IPS-11a (cell line): ENCODE measurements around the gene RPL35.

Experiments
- H3K4me3 ChIP-seq: one replicate; pipeline ENCODE4 v1.5.1; 2013; ENCODE audit warnings: low read depth, low read length, control low read depth

RPL35 gene

DNA sequence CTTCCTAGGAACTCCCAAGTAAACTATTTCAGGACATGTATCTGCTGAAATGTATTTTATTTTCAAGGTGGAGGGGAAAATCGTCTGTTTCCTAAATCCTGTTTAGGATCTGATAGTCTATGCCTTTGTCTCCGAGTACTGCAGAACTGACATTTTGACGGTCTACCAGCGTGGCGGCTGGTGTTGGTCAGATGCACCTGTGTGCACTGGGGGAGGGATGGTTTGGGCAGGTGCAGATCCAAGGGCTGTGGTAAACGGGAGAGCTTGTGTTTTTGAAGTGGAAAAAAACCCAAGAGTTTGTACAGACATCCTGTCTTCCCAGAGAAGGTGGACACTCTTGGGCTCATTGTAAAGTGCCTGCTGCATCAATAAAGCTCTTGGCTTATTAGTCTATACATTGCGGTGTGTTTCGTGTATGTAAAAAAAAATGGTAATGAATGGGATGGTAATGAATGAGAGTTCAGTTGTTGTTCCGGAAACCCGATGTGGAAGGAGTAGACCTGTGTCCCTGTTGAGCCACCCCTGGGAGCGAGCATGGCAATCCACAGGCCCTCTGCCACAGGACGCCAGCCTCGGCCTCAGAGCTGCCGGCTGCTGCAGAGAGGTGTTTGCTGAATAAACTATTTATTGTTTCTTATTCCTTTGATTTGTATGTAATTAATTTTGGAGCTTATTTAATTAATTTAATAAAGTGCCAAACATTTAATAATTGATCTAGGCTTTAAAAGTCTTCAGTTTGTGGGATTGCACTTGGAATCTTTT is 15.4 kb upstream of the RPL35 start:
- no peak overlapping the region for H3K4me3 ChIP-seq

DNA sequence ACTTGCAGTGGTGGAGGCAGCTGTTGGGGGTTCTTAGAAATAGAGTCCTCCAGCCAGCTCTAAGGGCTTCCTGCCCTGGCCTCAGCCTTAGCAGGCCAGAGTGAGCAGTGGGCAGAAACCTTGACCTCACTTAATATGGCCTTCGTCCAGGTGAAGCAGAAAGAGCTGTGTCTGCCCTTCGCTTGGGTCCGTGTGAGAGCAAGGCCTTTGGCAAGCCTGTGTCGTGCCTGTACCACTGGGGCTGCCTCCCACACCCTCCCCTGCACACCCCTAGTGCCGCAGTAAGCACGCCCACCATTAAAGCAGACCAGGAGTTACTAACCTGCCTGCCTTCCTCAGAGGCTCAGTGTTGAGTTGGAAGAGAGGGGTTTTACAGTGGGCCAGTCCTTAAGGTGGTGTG is 13.7 kb upstream of the RPL35 start:
- H3K4me3 ChIP-seq = no peak overlapping the region

DNA sequence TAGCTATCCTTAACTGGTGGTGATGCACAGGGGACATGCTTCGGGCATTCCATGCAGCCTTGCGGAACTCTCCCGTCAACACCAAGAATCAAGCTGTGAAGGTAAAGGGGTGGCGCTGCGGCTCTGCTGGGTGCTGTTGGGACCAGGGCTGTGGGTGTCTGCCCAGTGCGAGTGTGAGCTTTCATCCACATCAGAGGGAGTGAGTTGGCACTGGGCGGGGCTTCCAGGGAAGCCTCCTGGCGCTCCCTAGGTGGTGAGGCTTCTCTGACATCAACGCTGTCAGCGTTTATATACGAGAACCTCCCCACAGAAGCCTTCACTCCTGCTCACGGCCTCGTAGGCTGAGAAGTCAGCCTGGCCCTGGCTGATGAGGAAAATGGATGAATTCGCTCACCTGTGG is 11.9 kb upstream of the RPL35 start:
- no peak overlapping the region for H3K4me3 ChIP-seq

DNA sequence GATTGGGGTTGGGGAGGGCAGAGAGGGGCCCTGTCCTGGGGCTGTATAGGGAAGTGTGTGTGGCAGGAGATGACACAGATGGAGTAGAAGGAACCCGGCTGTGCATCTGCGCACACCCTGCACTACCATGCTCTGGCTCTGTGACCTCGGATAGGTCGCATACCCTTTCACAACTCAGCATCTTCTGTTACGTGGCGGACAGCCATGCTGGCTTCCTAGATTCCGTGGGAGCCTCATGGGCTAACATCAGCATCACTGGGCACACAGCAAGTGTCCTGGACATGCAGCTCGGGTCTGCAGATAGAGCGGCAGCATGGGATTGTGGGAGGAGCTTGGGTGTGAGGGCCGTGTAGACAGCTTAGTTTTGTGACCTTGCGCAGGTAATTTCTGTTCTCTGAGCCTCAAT is 9.4 kb upstream of the RPL35 start:
- no peak overlapping the region for H3K4me3 ChIP-seq

DNA sequence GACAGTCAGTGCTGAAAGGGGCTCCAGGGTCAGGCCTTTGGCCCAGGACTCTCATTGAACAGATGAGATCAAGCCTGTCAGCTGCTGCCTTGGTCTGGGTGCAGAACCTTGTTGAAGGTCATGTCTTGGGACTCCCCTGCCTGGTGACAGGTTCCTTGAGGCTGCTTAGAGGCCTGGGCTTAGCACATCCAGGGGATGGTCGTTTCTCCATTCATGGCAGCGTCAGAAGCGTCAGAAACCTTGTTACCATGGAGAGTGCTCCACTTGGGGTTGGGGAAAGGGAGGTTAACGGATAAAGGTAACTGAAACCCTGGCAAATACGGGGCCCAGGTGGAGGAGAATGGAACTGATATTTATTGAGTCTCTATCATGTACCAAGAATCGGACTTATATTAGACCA is 9.0 kb upstream of the RPL35 start:
- H3K4me3 ChIP-seq = no peak overlapping the region

DNA sequence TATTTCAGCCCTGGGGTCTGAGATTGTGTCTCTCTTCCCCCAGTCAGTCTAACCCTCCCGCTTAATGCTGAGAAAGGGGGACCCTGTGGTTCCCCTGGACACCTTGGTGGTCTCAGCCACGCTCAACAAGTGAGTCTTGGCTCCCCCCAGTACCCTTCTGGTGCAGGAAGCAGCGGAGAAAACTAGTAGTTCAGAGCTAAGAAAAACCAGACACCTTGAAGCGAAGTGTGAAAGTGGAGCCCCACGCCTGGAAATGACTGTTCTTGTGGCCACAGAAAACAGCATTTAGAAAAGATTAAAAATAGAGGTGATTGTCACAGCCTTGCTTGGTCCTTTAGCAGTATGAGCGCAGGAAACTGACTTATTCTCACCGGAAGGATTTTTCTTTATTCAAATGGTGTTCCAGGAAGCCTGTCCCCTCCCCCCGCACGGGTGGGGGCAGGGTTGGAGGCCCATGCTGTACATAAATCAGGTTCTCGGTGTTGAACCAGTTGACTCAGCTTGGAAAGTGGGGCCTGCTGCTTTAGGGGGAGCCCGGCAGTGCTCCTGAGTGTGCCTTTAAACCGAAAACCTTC is 8.3 kb upstream of the RPL35 start:
- H3K4me3 ChIP-seq = peak overlapping the region; percentile 94

DNA sequence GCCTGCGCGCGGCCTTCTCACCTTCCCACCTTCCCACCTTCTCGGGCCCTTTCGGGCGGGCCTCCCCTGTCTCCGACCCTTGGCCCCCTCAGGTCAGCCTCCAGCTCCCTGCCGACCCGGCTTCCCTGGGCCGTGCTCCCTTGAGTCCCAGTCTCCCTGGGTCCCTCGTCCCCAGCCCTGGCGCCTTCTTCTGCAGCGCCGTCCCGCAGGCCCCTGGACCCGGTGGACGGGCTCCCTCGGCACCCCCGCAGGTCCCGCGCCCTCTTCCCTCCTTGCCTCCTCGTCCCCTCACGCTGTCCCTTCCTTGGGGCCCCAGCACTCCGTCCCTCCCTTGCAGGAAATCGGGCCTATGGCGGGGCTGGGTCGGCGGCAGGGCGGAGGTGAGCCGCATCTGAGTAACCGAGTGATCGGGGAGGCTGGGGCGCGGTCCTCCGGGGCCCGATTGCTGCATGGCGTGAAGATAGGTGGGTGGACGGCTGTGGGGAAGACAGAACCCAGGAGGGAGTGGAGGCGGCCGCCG is 7.8 kb upstream of the RPL35 start:
- peak overlapping the region; percentile 94 for H3K4me3 ChIP-seq

DNA sequence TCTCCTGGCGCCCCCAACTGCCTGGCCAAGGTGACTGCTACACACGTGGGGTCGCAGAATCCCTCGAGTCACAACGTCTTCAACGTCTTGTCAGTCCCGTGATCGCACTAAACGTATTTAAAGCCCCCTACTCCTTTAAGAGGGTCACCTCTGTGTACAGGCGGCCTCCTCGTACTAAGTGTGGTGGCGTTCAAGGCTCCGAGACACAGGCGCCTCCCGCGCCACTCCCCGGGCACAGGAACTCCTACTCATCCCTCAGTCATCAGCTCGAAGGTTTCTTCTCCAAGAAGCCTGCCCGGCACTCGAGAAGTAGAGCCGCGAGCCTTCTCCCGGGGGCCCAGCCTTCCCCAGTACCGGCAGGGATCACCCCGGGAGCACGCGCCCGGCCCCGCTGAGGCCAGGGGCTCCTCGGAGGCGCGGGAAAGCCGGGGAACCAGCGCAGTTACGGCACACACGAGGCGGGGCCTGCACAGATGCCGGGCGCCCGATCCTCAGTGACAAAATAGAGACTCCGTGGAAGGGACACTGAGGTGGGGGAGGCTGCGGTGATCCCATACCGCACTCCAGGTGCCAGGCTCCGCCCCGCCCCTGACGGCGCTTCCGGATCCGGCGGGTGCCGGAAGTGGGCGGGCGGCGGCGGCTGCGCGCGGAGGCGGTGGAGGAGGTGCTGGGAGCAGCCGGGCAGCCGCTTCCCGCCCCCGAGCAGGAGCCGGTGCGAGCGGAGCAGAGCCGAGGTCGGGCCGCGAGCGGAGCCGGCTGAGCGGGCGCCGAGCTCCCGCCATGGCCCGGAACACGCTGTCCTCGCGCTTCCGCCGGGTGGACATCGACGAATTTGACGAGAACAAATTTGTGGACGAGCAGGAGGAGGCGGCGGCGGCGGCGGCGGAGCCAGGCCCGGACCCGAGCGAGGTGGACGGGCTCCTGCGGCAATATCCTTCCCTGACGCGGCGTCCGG is 7.0 kb upstream of the RPL35 start:
- H3K4me3 ChIP-seq = peak overlapping the region; percentile 94

DNA sequence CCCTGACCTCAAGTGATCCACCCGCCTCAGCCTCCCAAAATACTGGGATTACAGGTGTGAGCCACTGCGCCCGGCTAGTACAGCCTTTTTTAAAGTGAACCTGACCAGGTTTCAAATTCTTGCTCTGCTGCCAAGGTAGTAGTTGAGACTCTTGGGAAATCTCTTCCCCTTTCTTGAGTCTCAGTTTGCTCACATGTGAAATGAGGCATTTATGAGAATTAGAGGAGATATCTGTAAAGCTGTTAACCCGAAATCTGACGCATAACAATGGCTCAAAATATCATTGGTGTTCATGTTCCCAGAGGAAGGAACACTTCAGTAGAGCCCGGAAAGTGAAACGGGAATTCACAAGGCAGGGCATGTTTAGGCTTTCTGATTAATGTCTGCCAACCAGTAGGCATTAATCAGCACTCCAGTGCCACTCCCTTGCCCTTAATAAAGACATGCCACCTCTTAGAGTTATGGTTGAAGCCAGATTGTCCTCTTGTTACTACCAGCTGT is 1.7 kb upstream of the RPL35 start:
- H3K4me3 ChIP-seq = no peak overlapping the region

DNA sequence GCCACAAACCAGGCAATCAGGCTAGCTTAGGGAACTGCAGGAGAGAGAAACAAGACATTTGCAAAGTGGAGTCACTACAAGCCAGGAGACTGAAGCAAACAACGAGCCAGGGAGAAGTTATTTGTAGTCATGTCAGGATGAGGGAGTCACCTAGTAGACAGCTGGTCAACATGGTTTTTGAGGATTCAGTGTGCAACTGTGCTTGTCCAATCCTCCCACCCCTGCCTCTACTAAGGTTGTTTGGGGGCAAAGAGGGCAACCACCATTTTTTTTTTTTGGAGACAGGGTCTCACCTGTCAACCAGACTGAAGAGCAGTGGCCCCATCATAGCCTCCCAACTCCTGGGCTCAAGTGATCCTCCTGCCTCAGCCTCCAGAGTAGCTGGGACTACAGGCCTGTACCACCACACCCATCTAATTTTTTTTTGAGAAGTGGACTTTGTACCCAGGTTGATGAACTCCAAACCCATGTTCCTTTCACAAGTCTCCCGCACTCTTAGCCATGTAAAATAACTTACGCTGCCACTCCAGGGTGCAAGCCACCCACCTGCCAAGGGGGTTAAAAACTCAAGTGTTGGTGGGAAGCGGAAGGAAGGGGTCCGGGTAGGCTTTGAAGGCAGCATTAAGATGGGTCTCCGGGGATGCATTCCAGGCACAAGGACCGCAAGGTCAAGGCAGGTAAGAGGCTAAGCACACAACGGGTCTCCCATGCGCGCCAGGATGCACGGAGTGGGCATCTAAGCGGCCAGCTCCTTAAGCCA is 995 bp downstream of the RPL35 start:
- H3K4me3 ChIP-seq = peak overlapping the region; percentile 97

DNA sequence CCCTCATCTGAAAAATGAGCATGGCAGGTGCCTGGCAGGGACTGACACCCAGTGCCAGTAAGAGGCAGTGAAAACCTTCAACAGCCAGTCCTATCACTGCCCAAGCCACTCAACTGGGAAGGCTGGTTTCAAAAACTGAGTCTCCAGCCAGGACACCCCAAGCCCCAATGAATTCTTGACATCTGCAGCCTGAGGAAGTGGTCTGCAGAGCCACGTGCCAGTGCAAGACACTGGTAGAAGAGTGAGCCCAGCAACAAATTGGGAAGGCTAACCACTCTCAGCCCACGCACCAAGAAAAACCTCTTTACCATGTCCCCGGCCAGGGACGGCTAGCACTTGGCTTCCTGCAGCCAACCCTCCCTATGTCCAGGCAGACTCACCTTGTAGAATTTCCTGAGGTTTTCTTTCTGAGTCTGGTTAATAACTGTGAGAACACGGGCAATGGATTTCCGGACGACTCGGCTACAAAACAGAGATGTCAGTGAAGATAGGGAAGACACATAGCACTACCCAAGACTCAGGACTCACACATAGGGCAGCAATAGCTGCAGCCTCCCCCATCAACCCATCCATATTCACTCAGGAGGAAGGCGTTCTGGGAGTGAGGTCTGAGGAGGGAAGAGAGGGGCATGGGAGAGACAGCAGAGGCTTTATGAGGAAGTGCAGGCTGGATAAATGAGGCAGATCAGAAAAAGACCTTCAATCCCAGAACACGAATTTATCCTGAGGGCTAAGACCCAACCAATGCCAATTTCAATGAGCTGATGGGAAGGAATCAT is 1.8 kb downstream of the RPL35 start:
- H3K4me3 ChIP-seq = peak overlapping the region; percentile 97

DNA sequence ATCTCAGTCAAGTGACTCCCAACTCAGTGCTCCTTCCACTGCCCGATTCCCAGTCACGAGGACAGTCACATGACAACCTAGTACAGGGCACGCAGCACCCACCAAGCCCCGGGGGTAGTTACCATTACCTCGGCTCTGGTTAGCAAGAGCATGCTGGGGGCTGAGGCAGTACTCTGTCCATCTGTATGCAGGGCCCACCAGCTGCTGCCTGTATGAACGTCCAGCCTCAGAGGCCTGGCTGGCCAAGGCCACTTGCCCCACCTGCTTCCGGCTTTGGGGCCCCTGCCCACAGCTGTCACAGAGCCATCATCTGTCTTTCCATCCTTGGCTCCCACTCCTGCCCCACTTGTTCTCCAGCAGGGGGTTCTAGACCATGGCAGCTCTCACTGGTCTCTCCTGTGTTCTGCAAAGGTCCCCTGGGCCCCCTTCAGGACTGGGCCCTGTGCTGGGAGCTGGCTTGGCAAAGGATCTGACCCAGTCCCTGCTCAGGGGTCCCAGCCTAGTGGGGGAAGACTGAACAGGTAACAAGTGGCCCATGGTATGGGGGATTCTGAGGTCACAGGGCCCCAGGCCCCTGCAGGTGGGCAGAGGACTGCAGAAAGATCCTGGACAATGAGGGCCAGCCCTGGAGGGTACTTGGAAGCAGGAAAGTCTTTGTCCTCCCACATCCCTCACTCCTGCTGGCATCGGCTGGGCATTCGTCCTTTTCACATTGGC is 3.3 kb downstream of the RPL35 start:
- H3K4me3 ChIP-seq = no peak overlapping the region

DNA sequence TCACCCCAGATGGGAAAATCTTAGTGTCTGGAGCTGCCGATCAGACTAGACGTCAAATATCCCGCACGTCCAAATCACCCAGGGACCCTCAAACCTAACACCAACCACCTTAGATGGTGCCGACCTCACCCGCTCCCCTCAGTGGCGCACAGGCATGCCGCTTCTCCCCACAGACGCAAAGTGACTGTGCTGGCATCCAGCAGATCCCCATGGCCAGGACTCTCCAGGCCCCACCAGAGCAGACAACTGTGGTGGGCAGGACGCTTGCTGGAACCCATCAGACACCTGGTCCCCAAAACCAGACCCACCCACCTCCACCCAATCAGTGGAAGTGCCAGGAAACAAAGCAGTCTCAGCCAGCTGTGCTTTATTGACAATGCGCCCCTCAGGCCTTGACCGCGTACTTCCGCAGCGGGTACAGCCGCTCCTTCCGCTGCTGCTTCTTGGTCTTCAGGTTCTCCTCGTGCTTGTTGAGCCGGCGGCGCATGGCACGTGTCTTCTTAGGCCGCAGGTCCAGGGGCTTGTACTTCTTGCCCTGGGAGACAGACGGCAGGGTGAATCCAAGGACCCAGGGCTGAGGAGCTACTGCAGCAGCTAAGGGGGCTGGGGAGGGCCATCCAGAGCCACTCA is 4.1 kb downstream of the RPL35 start:
- H3K4me3 ChIP-seq = no peak overlapping the region

DNA sequence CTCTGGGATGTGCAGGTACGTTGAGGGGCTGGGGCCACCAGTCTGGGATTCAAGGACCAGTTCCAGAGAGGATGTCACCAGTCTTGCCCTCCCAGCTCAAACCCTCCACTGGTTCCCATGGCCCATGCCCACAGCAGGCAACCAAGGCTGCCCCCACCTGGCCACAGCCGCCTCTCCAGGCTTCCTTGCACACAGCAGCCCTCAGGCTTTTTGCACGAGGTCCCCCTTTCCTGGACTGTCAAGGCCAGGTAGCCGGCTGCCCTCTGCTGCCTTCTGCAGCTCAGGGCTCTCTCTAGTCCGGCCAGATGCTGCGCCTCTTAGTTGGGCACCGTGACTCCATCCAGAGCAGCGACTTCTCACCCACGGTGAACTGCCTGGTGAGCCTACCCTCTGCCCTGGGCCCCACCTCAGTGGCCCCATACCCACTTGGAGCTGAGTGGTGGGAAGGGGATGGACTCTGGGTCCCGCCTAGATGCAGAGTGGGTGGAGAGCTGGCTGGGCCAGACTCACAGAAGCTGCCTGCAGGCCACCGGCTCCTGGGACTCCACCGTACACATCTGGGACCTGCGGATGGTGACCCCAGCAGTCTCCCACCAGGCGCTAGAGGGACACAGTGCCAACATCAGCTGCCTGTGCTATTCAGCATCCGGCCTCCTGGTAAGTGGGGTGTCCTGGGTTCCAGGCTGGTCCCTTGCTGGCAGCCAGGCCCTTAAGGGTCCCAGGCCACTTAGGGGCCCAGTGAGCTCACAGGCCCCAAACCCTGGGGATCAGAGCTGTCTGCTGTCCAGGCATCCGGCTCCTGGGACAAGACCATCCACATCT is 5.6 kb downstream of the RPL35 start:
- H3K4me3 ChIP-seq = no peak overlapping the region

DNA sequence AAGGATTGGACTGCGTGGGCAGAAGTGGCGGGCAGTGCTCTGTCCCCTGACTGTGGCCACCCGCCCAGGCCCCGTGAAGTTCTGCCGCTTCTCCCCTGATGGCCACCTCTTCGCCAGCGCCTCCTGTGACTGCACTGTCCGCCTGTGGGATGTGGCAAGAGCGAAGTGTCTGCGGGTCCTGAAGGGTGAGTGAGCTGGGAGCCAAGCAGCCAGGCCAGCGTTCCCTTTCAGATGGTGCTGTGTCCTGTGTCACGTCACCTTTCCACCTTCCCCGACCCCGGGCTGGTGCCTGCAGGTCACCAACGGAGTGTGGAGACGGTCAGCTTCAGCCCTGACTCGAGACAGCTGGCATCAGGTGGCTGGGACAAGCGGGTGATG is 6.2 kb downstream of the RPL35 start:
- H3K4me3 ChIP-seq = no peak overlapping the region

DNA sequence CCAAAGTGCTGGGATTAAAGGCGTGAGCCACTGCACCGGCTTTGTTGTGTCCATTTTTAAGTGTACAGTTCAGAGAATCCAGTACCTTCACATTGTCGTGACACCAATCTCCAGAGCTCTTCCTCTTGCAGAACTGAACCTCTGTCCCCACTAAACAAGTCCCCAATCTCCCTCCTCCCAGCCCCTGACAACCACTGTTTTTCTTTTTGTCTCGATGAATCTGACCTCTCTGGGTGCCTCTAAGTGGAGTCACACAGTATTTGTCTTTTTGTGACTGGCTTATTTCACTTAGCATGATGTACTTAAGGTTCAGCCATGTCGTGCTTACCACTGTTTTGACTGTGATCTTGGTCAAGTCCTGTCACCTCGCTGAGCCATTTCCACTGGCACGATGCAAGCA is 6.9 kb downstream of the RPL35 start:
- H3K4me3 ChIP-seq = no peak overlapping the region

DNA sequence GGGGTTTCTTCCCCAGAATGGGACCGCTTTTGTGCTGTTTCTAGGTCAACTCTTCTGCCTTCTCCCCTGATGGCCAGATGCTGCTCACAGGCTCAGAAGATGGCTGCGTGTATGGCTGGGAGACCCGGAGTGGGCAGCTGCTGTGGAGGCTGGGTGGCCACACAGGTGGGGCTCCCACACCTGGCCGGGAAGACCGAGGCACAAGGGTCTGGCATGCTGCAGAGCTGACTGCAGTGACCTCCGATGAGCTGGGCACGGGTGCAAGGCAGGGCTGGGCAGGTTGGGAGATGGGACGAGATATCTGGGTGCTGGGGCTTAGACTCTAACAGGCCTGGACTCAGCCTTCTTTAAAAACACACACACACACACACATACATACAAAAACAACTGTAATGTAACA is 7.6 kb downstream of the RPL35 start:
- no peak overlapping the region for H3K4me3 ChIP-seq

DNA sequence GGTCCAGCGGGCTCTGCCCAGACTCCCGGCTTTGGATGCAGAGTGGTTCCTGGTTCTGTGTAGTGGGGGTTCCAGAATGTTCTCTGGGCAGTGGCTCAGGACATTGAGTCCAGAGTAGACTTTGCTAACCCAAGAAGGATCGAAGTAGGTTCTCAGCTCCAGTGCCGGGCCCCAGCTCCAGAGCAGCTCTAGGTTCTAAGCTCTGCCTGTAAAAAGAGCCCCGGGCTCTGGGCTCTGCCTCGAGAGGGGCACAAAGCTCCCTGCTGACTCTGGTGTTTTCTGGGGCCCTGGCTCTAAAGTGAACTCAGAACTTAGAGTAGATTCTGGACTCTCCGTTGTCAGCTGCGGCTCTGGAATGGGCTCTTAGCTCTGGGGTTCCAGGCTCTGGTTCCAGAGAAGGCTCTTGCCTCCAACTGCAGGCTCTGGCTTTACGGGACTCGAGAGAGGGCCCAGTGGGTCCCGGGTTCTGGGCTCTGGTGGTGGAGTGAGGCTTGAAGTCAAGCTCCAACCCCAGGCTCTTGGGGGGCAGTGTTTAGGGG is 8.1 kb downstream of the RPL35 start:
- peak overlapping the region; percentile 27 for H3K4me3 ChIP-seq
